ENCODE data around the gene SLX4IP.
"Not testable (repeated sequence)": the region's sequence is repeated elsewhere in the genome, so short reads cannot be mapped to it uniquely, and the experiment has no call there.

The SLX4IP gene

GRCh38 chr20:10581823-10582222 is 146.7 kb downstream of the SLX4IP start:
- Mint-ChIP-seq H3K27me3 (no peaks in the 10 kb centered on the region), H3K9me3 (no peaks in the 10 kb centered on the region), H3K4me1 (peaks cover 4% of the 10 kb centered on the region), H3K27ac (no peak overlapping the region), H3K36me3 (peaks cover 37% of the 10 kb centered on the region), H3K4me3 (no peak overlapping the region)
- ATAC-seq: no peak

- peaks cover 42% of the 10 kb centered on the region for H3K36me3 Mint-ChIP-seq
- peaks cover 4% of the 10 kb centered on the region for H3K4me1 Mint-ChIP-seq
- no peaks in the 10 kb centered on the region for H3K27me3 Mint-ChIP-seq
- H3K4me3 Mint-ChIP-seq: no peak overlapping the region
- no peak overlapping the region for H3K27ac Mint-ChIP-seq
- H3K9me3 Mint-ChIP-seq: no peaks in the 10 kb centered on the region
- no peak for ATAC-seq
These were observed 149.3 kb downstream of the SLX4IP start for GRCh38 chr20:10584371-10584770.

GRCh38 chr20:10585308-10585707 is 150.2 kb downstream of the SLX4IP start:
- Mint-ChIP-seq H3K27me3 (no peaks in the 10 kb centered on the region), H3K9me3 (no peaks in the 10 kb centered on the region), H3K4me3 (no peak overlapping the region), H3K27ac (no peak overlapping the region), H3K36me3 (peaks cover 39% of the 10 kb centered on the region), H3K4me1 (peaks cover 1% of the 10 kb centered on the region)
- ATAC-seq: no peak

DNA sequence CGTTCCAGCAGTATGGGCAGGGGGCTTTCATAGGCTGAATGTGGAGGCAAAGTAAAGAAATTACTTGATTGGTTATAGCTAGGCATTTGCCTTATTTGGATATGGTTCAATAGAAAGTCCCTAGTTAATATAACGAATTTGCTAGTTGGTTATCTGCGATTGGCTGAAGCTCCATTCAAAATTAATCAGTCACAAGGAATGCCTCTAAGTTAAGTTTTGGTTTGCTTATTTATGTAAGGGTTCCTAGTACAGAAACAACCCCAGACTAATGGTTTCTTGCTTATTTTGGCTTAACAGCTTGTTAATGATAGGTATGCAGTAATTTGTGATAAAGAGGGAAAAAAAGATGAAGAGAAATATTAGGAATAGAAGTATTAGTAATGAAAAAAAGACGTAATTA is 151.2 kb downstream of the SLX4IP start:
- Mint-ChIP-seq H3K9me3 (no peaks in the 10 kb centered on the region), H3K36me3 (peaks cover 29% of the 10 kb centered on the region), H3K27ac (no peak overlapping the region), H3K27me3 (no peaks in the 10 kb centered on the region), H3K4me1 (no peaks in the 10 kb centered on the region), H3K4me3 (no peak overlapping the region)
- ATAC-seq: no peak

- H3K27ac Mint-ChIP-seq, H3K4me1 Mint-ChIP-seq, H3K4me3 Mint-ChIP-seq, H3K27me3 Mint-ChIP-seq, H3K9me3 Mint-ChIP-seq, ATAC-seq: not testable (repeated sequence)
- H3K36me3 Mint-ChIP-seq: peaks cover 30% of the 10 kb centered on the region
These were observed 155.3 kb downstream of the SLX4IP start for GRCh38 chr20:10590446-10590845.

- Mint-ChIP-seq H3K36me3 (peaks cover 23% of the 10 kb centered on the region), H3K27me3 (no peaks in the 10 kb centered on the region), H3K9me3 (no peaks in the 10 kb centered on the region), H3K27ac (no peak overlapping the region), H3K4me1 (no peaks in the 10 kb centered on the region), H3K4me3 (no peak overlapping the region)
- no peak for ATAC-seq
These were observed 156.0 kb downstream of the SLX4IP start for GRCh38 chr20:10590950-10591671.

GRCh38 chr20:10591946-10592521 is 156.9 kb downstream of the SLX4IP start:
- Mint-ChIP-seq H3K36me3 (peaks cover 14% of the 10 kb centered on the region), H3K4me3 (no peak overlapping the region), H3K27me3 (no peaks in the 10 kb centered on the region), H3K4me1 (no peaks in the 10 kb centered on the region), H3K27ac (no peak overlapping the region), H3K9me3 (no peaks in the 10 kb centered on the region)
- no peak for ATAC-seq

DNA sequence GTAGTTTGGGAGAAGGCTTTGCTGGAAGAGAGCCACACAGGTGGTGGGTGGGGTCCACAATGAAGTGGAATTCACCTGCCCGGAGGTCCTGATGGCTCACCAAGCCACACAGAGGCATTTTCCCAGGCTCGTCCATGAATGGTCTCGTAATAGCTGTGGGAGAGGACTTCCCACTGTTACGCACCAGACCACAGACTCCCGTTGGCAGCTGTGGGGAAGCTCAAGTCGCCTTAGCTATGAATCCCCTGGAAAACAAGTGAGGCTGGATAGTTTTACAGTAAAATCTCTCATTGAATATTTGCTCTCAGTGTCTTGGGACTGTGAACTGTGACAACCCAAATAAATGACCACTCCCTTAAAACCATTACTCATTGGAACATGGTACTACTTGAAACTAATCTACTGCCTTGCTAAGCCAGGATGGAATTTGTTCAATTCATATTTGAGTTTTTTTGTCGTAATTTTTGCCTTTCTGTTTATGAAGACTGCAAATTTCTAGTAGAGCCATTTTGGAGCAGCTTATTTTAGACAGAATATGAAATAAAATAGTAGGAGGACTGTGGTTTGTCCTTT is 159.3 kb downstream of the SLX4IP start:
- Mint-ChIP-seq H3K4me3 (no peak overlapping the region), H3K9me3 (no peaks in the 10 kb centered on the region), H3K27me3 (no peaks in the 10 kb centered on the region), H3K27ac (no peak overlapping the region), H3K4me1 (no peaks in the 10 kb centered on the region), H3K36me3 (peaks cover 20% of the 10 kb centered on the region)
- no peak for ATAC-seq

DNA sequence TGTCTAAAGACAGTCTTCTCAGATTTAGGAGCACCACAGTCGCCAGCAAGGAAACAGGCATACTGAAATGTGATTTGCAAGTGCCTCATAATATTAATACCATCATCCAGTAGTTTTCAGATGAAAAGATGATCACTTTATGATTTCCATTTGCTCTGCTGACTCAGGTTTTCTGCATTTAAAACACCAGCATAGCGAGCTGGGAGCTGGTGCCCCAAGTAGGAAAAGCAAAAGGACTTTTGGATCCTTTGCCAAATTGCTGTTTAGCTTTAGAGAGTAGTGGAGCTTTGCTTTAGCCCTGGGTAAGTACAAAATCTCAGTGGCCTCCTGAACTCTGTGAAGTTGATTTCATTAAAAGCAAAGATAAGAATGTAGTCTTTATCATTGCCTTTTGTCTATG is 160.2 kb downstream of the SLX4IP start:
- Mint-ChIP-seq H3K36me3 (peaks cover 20% of the 10 kb centered on the region), H3K27ac (no peak overlapping the region), H3K4me1 (no peaks in the 10 kb centered on the region), H3K4me3 (no peak overlapping the region), H3K9me3 (no peaks in the 10 kb centered on the region), H3K27me3 (no peaks in the 10 kb centered on the region)
- ATAC-seq: no peak

DNA sequence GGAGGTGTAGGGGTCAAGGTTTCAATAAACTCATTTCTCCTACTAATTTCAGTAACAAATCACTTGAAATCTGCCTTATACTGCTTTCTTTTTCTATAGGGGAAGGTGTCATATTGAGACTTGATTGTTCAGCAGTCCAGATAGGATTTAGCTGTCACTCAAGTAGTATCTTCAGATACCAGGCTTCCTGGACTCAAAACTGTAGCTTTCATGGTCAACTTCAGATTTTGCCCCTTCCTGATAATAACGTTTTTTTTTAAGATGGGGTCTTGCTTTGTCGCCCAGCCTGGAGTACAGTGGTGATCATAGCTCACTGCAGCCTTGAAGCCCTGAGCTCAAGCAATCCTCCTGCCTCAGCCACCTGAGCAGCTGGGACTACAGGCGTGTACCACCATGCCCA is 160.9 kb downstream of the SLX4IP start:
- no peak for ATAC-seq
- Mint-ChIP-seq H3K36me3 (peaks cover 20% of the 10 kb centered on the region), H3K4me1 (no peaks in the 10 kb centered on the region), H3K27me3 (no peaks in the 10 kb centered on the region), H3K9me3 (no peaks in the 10 kb centered on the region), H3K27ac (no peak overlapping the region), H3K4me3 (no peak overlapping the region)

GRCh38 chr20:10596710-10597121 is 161.6 kb downstream of the SLX4IP start:
- Mint-ChIP-seq H3K9me3 (no peaks in the 10 kb centered on the region), H3K4me3 (no peak overlapping the region), H3K4me1 (no peaks in the 10 kb centered on the region), H3K27me3 (no peaks in the 10 kb centered on the region), H3K27ac (no peak overlapping the region), H3K36me3 (peaks cover 26% of the 10 kb centered on the region)
- ATAC-seq: no peak

DNA sequence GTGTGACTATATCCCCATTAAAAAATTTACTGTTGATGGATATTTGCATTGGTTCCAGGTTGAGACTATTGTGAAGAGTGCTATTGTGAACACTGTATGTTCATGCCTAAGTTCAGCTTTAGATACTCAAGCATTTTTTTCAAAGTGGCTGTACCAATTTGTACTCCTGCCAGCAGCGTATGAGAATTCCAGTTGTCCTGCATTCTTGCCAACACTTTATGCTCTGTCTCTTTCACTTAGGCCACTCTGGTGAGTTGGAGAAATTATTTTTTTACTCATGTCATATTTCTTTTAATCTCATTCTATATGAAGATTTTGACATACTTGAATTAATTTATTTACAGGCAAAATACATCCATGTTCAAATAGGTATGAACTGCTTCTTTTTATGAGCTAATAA is 162.5 kb downstream of the SLX4IP start:
- no peak overlapping the region for H3K4me3 Mint-ChIP-seq
- no peak overlapping the region for H3K27ac Mint-ChIP-seq
- H3K4me1 Mint-ChIP-seq: no peaks in the 10 kb centered on the region
- ATAC-seq: no peak
- no peaks in the 10 kb centered on the region for H3K27me3 Mint-ChIP-seq
- H3K36me3 Mint-ChIP-seq: peaks cover 33% of the 10 kb centered on the region
- H3K9me3 Mint-ChIP-seq: no peaks in the 10 kb centered on the region

GRCh38 chr20:10602221-10602871 is 167.2 kb downstream of the SLX4IP start:
- Mint-ChIP-seq H3K9me3 (no peaks in the 10 kb centered on the region), H3K27me3 (no peaks in the 10 kb centered on the region), H3K4me1 (no peaks in the 10 kb centered on the region), H3K4me3 (no peak overlapping the region), H3K27ac (no peak overlapping the region), H3K36me3 (peaks cover 43% of the 10 kb centered on the region)
- ATAC-seq: no peak

- Mint-ChIP-seq H3K36me3 (peaks cover 50% of the 10 kb centered on the region), H3K4me1 (no peaks in the 10 kb centered on the region), H3K9me3 (no peaks in the 10 kb centered on the region), H3K4me3 (no peak overlapping the region), H3K27me3 (no peaks in the 10 kb centered on the region), H3K27ac (no peak overlapping the region)
- ATAC-seq: no peak
These were observed 168.3 kb downstream of the SLX4IP start for GRCh38 chr20:10603378-10603777.

DNA sequence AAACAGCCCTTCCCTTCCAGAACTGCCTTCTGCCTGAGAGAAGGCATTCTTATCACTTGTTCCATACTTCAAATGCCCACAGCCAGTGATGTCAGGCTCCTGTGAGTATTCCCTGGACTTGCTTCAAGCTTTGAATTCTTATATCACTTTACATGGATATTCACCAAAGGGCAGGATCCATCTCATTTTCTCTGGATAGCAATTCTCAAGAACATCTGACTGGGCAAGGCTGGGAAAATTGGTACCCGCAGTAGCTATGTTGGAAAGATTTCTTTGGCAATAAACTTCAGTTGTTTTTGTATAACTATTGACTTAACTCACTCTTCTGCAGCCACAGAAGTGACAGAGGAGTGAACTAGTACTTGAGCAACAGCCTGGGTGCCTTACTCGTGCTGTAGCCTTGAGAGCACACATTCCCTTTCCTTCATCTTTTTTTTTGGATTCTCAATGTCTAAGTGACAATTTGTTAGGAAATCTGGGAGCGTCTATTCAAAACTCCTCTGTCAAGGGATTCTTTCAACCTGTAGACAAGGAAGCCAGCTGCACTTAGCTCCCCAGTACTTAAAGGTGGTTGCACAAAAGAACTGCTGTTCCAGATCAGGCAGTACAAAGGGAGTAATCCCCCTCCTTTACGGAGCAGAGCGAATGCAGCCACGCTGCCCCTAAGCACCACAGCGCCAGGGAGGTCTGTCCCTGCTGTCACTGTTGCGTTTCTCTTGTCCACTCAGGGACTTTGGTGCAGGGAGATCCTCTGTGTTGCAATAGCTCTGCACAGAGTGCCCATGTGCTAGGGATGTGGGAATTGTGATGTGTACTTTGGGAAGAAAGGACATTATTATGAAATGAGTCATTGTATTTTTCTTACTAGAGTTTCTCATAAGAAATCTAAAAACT is 169.1 kb downstream of the SLX4IP start:
- Mint-ChIP-seq H3K27me3 (no peaks in the 10 kb centered on the region), H3K27ac (no peak overlapping the region), H3K4me1 (no peaks in the 10 kb centered on the region), H3K9me3 (no peaks in the 10 kb centered on the region), H3K36me3 (peaks cover 49% of the 10 kb centered on the region), H3K4me3 (no peak overlapping the region)
- ATAC-seq: no peak

Measured in stimulated activated memory B cell treated with anti-CD40 and anti-IgM and Interleukin-4, amounts not matched to agents 10 μg/mL and 1 μg/mL and 100 μg/mL, for 72 hours (primary cell).